H1 (cell line): ENCODE measurements around the gene TRPC1.

Experiments
- CEBPB ChIP-seq: IDR thresholded peaks from 2 replicates; pipeline ENCODE4 v1.6.1; 2012; ENCODE audit warnings: low read depth, low read length
- KDM1A ChIP-seq: fragments of 200-600, 300-600 bp; sonication (generic); IDR thresholded peaks from 2 replicates; pipeline ENCODE4 v1.7.1; 2016; ENCODE audit warnings: mild to moderate bottlenecking, low read length, borderline replicate concordance
- POLR2AphosphoS5 ChIP-seq: IDR thresholded peaks from 2 replicates; pipeline ENCODE4 v1.6.1; 2011; ENCODE audit warnings: low read depth, low read length
- RXRA ChIP-seq: IDR thresholded peaks from 2 replicates; pipeline ENCODE4 v1.6.1; 2011; ENCODE audit warnings: low read depth, mild to moderate bottlenecking, low read length, moderate library complexity; ENCODE audit not compliant: insufficient read depth
- SRF ChIP-seq: IDR thresholded peaks from 2 replicates; pipeline ENCODE4 v1.6.1; 2011; ENCODE audit warnings: mild to moderate bottlenecking, low read depth, low read length, moderate library complexity
- TAF1 ChIP-seq: IDR thresholded peaks from 2 replicates; pipeline ENCODE4 v1.6.1; 2011; ENCODE audit warnings: mild to moderate bottlenecking, low read depth, low read length
- TF ChIP-seq, protein P1 (sequence below), 3 experiments: IDR thresholded peaks; 1 replicate in 2 of 3; 2 replicates in 1 of 3; pipeline versions ENCODE4 v1.5.1 to v1.6.1; 2011; ENCODE audit warnings: low read length in 3 of 3, mild to moderate bottlenecking in 3 of 3, inconsistent platforms in 2 of 3, low read depth in 1 of 3, moderate library complexity in 1 of 3; ENCODE audit not compliant: insufficient read depth in 1 of 3; ENCODE audit errors: control extremely low read depth in 1 of 3

DNA sequence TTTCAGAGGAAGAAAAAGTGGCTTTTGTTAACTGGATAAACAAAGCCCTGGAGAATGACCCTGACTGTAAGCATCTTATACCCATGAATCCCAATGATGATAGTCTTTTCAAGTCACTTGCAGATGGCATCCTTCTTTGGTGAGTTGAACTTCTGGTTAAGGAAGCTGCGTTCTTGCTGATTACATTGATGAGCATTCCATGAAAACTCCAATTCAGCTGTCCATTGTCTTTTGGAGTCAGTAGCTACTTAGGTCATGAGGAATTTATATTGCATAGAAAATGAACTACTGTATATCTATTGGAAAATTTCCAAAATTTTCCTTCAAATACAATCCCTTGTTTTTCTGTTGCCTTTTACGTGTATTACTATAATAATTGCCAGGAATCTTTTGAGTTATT lies 47.7 kb upstream of the TRPC1 start:
- TF ChIP-seq TAF1 (no peak), CEBPB (no peak), POLR2AphosphoS5 (no peak), RXRA (no peak), SRF (no peak), KDM1A (no peak)
- TF ChIP-seq, protein P1, sequence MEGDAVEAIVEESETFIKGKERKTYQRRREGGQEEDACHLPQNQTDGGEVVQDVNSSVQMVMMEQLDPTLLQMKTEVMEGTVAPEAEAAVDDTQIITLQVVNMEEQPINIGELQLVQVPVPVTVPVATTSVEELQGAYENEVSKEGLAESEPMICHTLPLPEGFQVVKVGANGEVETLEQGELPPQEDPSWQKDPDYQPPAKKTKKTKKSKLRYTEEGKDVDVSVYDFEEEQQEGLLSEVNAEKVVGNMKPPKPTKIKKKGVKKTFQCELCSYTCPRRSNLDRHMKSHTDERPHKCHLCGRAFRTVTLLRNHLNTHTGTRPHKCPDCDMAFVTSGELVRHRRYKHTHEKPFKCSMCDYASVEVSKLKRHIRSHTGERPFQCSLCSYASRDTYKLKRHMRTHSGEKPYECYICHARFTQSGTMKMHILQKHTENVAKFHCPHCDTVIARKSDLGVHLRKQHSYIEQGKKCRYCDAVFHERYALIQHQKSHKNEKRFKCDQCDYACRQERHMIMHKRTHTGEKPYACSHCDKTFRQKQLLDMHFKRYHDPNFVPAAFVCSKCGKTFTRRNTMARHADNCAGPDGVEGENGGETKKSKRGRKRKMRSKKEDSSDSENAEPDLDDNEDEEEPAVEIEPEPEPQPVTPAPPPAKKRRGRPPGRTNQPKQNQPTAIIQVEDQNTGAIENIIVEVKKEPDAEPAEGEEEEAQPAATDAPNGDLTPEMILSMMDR (IDR thresholded peaks at IDR 0.05; ENCODE audit: control extremely low read depth in 1 of 3, insufficient read depth in 1 of 3, low read depth in 1 of 3, low read length in 3 of 3): no peak
